A549 (cell line): ENCODE measurements around the gene MORN1.

Experiments
- BHLHE40 ChIP-seq: IDR thresholded peaks from 2 replicates; pipeline ENCODE4 v1.6.1; 2012; ENCODE audit warnings: low read depth, low read length, inconsistent platforms
- CBX8 ChIP-seq: fragments of 200-600 bp; sonication (generic); IDR thresholded peaks from 2 replicates; pipeline ENCODE4 v1.6.1; 2016
- EHMT2 ChIP-seq: fragments of 200-600 bp; sonication (generic); IDR thresholded peaks from 2 replicates; pipeline ENCODE4 v1.6.1; 2016; ENCODE audit warnings: antibody characterized with exemption, low read depth, mild to moderate bottlenecking, moderate library complexity
- ESRRA ChIP-seq: fragments of 150-350 bp; IDR thresholded peaks from 2 replicates; pipeline ENCODE4 v1.6.1; 2014; ENCODE audit warnings: mild to moderate bottlenecking, low read length, borderline replicate concordance
- GATA3 ChIP-seq: IDR thresholded peaks from 2 replicates; pipeline ENCODE4 v1.6.1; 2012; ENCODE audit warnings: borderline replicate concordance
- KDM5A ChIP-seq: fragments of 200-600 bp; sonication (generic); IDR thresholded peaks from 2 replicates; pipeline ENCODE4 v1.6.1; 2016; ENCODE audit warnings: antibody characterized with exemption, mild to moderate bottlenecking
- POLR2A ChIP-seq: IDR thresholded peaks from 2 replicates; pipeline ENCODE4 v1.6.1; 2012; ENCODE audit warnings: mild to moderate bottlenecking, low read length
- POLR2AphosphoS2 ChIP-seq: conservative IDR thresholded peaks from 2 replicates; pipeline ENCODE4 v1.6.1; 2012; ENCODE audit warnings: low read length, improper control_type of control experiment, inconsistent platforms
- RFX5 ChIP-seq: fragments of 450-650 bp; IDR thresholded peaks from 2 replicates; pipeline ENCODE4 v1.7.1; 2014; ENCODE audit warnings: antibody characterized with exemption, mild to moderate bottlenecking, moderate library complexity
- SMC3 ChIP-seq: fragments of >200 bp; sonication (Bioruptor Twin); formaldehyde crosslinking; IDR thresholded peaks from 3 replicates; pipeline ENCODE4 v1.6.1; 2018; ENCODE audit warnings: inconsistent platforms
- TF ChIP-seq, protein P1 (sequence below): fragments of >200 bp; sonication (Bioruptor Twin); formaldehyde crosslinking; IDR thresholded peaks from 3 replicates; pipeline ENCODE4 v1.5.1; 2016
- TF ChIP-seq, protein P2 (sequence below): IDR thresholded peaks from 2 replicates; pipeline ENCODE4 v1.6.1; 2012
- TF ChIP-seq, protein P3 (sequence below): fragments of 450-650 bp; IDR thresholded peaks from 2 replicates; pipeline ENCODE4 v1.6.1; 2014; ENCODE audit warnings: antibody characterized with exemption

DNA sequence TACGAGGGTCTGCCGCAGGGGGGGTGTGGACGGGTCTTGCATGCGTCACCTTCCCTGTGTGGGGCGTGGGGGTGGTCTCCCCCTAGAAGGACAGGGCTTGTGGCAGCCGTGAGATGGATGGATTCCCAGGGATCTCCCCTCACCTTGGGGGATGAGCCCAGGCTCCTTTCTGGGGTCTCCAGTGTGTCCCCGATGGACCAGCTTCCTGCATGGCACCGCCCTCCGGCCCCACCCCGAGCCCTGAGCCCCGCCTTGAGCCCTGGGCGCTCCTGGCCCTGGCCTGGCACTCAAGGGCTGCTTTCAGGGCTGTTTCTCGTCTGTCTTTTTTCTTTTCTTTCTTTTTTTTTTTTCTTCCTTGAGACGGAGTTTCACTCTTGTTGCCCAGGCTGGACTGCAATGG lies 103.7 kb downstream of the MORN1 start:
- TF ChIP-seq GATA3 (no peak), RFX5 (no peak), ESRRA (no peak), KDM5A (no peak), BHLHE40 (no peak), SMC3 (no peak), POLR2AphosphoS2 (no peak), CBX8 (no peak), EHMT2 (no peak), POLR2A (no peak)
- TF ChIP-seq, protein P1, sequence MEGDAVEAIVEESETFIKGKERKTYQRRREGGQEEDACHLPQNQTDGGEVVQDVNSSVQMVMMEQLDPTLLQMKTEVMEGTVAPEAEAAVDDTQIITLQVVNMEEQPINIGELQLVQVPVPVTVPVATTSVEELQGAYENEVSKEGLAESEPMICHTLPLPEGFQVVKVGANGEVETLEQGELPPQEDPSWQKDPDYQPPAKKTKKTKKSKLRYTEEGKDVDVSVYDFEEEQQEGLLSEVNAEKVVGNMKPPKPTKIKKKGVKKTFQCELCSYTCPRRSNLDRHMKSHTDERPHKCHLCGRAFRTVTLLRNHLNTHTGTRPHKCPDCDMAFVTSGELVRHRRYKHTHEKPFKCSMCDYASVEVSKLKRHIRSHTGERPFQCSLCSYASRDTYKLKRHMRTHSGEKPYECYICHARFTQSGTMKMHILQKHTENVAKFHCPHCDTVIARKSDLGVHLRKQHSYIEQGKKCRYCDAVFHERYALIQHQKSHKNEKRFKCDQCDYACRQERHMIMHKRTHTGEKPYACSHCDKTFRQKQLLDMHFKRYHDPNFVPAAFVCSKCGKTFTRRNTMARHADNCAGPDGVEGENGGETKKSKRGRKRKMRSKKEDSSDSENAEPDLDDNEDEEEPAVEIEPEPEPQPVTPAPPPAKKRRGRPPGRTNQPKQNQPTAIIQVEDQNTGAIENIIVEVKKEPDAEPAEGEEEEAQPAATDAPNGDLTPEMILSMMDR: no peak
- TF ChIP-seq, protein P2, sequence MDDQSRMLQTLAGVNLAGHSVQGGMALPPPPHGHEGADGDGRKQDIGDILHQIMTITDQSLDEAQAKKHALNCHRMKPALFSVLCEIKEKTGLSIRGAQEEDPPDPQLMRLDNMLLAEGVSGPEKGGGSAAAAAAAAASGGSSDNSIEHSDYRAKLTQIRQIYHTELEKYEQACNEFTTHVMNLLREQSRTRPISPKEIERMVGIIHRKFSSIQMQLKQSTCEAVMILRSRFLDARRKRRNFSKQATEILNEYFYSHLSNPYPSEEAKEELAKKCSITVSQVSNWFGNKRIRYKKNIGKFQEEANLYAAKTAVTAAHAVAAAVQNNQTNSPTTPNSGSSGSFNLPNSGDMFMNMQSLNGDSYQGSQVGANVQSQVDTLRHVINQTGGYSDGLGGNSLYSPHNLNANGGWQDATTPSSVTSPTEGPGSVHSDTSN: no peak
- TF ChIP-seq, protein P3, sequence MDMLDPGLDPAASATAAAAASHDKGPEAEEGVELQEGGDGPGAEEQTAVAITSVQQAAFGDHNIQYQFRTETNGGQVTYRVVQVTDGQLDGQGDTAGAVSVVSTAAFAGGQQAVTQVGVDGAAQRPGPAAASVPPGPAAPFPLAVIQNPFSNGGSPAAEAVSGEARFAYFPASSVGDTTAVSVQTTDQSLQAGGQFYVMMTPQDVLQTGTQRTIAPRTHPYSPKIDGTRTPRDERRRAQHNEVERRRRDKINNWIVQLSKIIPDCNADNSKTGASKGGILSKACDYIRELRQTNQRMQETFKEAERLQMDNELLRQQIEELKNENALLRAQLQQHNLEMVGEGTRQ: no peak
